HuH-7.5 (cell line): ENCODE measurements around the gene DNAI2.

Experiments
- DNase-seq: peaks from one replicate; pipeline ENCODE4 v3.0.0; 2011; ENCODE audit warnings: low spot score

The DNAI2 gene

GRCh38 chr17:74274060-74274708 is at the start of gene DNAI2:
DNAI2 (plus strand) TSS chr17:74274234; CDS start chr17:74281818, 7,584 bp downstream.
- DNase-seq: no peak

- no peak for DNase-seq
Observed at GRCh38 chr17:74224959-74225725, 48.9 kb upstream of the DNAI2 start.

- no peak for DNase-seq
Observed at GRCh38 chr17:74226252-74226651, 47.8 kb upstream of the DNAI2 start.

GRCh38 chr17:74227271-74228080 is 46.6 kb upstream of the DNAI2 start:
- DNase-seq: no peak

- DNase-seq: no peak
Observed at GRCh38 chr17:74228306-74228978, 45.6 kb upstream of the DNAI2 start.

- DNase-seq: no peak
Observed at GRCh38 chr17:74230896-74231295, 43.1 kb upstream of the DNAI2 start.

GRCh38 chr17:74231928-74232907 is 41.8 kb upstream of the DNAI2 start:
- DNase-seq: no peak

- DNase-seq: no peak
Observed at GRCh38 chr17:74233937-74234336, 40.1 kb upstream of the DNAI2 start.

GRCh38 chr17:74234486-74234885 is 39.5 kb upstream of the DNAI2 start:
- DNase-seq: no peak

- no peak for DNase-seq
Observed at GRCh38 chr17:74235040-74235581, 38.9 kb upstream of the DNAI2 start.

- no peak for DNase-seq
Observed at GRCh38 chr17:74235911-74236371, 38.1 kb upstream of the DNAI2 start.

GRCh38 chr17:74237321-74237720 is 36.7 kb upstream of the DNAI2 start:
- no peak for DNase-seq

- DNase-seq: no peak
Observed at GRCh38 chr17:74239172-74239571, 34.9 kb upstream of the DNAI2 start.

GRCh38 chr17:74240618-74241205 is 33.3 kb upstream of the DNAI2 start:
- DNase-seq: no peak

- DNase-seq: no peak
Observed at GRCh38 chr17:74241431-74241830, 32.6 kb upstream of the DNAI2 start.

GRCh38 chr17:74241847-74242246 is 32.2 kb upstream of the DNAI2 start:
- DNase-seq: no peak

- no peak for DNase-seq
Observed at GRCh38 chr17:74243013-74243755, 30.9 kb upstream of the DNAI2 start.

- DNase-seq: no peak
Observed at GRCh38 chr17:74244128-74244527, 29.9 kb upstream of the DNAI2 start.

- no peak for DNase-seq
Observed at GRCh38 chr17:74244548-74244947, 29.5 kb upstream of the DNAI2 start.
